Measurements from ENCODE around the gene ACER3.

ACER3 gene

DNA sequence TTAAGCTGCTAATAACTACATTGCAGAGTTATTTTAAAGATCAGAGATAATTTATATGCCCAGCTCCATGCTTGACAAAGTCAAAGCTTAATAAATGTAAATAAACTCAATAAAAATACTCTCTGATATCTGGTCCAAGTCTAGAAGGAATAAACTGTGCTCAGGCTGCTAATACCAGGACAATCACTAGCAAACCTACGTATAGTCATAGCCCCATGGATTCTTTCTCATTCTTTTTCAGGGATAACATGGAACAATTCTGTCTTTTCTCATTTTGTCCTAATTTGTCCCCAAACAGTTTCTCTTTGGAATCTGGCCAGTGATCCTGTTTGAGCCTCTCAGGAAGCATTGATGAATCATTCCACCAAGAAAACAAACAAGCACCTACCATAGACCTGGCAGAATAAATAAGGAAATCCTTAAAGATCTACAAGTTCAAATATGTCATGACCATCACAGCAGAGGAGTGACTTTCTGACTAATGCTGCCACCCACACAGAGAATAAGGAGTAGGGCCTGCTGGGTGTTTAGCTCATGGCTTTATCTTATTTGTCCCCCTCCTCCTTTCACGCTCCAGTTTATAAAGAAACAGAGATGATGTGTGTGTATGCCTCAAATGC, 159.4 kb downstream of the ACER3 start:
- TF ChIP-seq, protein P1, sequence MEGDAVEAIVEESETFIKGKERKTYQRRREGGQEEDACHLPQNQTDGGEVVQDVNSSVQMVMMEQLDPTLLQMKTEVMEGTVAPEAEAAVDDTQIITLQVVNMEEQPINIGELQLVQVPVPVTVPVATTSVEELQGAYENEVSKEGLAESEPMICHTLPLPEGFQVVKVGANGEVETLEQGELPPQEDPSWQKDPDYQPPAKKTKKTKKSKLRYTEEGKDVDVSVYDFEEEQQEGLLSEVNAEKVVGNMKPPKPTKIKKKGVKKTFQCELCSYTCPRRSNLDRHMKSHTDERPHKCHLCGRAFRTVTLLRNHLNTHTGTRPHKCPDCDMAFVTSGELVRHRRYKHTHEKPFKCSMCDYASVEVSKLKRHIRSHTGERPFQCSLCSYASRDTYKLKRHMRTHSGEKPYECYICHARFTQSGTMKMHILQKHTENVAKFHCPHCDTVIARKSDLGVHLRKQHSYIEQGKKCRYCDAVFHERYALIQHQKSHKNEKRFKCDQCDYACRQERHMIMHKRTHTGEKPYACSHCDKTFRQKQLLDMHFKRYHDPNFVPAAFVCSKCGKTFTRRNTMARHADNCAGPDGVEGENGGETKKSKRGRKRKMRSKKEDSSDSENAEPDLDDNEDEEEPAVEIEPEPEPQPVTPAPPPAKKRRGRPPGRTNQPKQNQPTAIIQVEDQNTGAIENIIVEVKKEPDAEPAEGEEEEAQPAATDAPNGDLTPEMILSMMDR (conservative IDR thresholded peaks at IDR 0.05; ENCODE audit: low read depth, low read length) = no peak
- H3K4me3 ChIP-seq (ENCODE audit: low read depth, low read length) = no peak overlapping the region
- DNase-seq (ENCODE audit: low read depth) = peak; percentile 27

DNA sequence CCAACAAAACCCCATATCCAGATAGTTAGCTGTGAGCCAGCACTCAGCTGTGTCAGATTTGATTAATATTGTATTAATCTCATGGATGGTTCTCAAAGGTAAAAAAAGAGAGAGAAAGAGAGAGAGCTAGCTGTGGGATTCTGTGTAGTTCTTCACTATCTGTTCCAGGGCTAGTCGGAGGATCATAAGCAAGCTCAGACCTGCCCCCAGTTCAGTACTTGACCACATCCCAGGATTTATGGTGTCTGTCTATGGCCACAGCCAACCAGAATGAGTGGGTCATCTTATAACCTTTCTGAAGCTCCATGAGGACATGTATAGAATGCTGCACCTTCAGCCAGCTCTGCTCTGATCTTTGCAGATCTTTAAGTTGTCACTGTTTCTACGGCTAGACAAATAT, 160.0 kb downstream of the ACER3 start:
- no peak for DNase-seq (ENCODE audit: low read depth)
- TF ChIP-seq, protein P1 (conservative IDR thresholded peaks at IDR 0.05; ENCODE audit: low read depth, low read length) = no peak
- no peak overlapping the region for H3K4me3 ChIP-seq (ENCODE audit: low read depth, low read length)

GRCh38 chr11:77024745-77025144, 164.0 kb downstream of the ACER3 start:
- H3K4me3 ChIP-seq (ENCODE audit: low read depth, low read length) = no peak overlapping the region
- no peak for DNase-seq (ENCODE audit: low read depth)
- TF ChIP-seq, protein P1 (conservative IDR thresholded peaks at IDR 0.05; ENCODE audit: low read depth, low read length) = no peak

DNA sequence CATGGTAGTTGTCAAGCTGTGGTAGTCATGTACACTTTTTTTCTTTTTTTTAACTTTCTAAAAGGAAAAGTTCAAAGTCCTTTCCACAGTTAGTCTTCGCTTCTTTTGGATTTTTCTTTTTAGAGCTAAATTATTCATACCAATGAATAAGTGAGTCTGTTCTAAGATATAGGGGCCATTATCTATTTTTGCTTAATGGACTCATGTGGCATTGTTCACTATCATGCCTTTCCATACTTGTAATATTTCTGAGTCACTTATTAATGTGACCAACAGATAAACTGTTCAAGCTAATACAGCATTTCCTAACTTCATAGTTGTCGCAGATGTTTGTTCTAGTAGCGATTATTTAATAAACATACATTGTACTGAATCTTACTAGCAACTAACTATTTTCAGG, 165.5 kb downstream of the ACER3 start:
- DNase-seq (ENCODE audit: low read depth) = no peak
- no peak overlapping the region for H3K4me3 ChIP-seq (ENCODE audit: low read depth, low read length)
- TF ChIP-seq, protein P1 (conservative IDR thresholded peaks at IDR 0.05; ENCODE audit: low read depth, low read length) = no peak

- TF ChIP-seq, protein P1 (conservative IDR thresholded peaks at IDR 0.05; ENCODE audit: low read depth, low read length) = no peak
- no peak for DNase-seq (ENCODE audit: low read depth)
- H3K4me3 ChIP-seq (ENCODE audit: low read depth, low read length) = no peak overlapping the region
Measured at GRCh38 chr11:77026743-77027142, 166.0 kb downstream of the ACER3 start.

DNA sequence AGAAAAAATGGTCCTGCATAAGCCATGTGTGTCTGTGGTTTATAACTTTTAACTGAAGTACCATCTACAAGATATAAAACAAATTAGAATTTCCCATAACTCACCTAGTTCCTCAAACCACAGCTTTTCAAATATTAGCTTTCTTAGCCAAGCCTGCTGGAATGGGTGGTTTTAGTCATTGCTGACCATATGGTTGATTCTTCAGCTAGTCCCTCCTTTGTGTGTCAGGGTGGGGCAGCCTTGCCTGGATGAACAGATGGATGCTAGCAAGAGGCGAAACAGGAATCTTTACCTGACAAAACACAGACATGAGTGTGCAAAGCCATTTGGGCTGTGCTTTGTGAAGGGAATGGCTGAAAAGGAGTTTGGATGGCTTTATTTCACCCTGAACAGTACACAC, 166.6 kb downstream of the ACER3 start:
- no peak for DNase-seq (ENCODE audit: low read depth)
- TF ChIP-seq, protein P1 (conservative IDR thresholded peaks at IDR 0.05; ENCODE audit: low read depth, low read length) = no peak
- no peak overlapping the region for H3K4me3 ChIP-seq (ENCODE audit: low read depth, low read length)

DNA sequence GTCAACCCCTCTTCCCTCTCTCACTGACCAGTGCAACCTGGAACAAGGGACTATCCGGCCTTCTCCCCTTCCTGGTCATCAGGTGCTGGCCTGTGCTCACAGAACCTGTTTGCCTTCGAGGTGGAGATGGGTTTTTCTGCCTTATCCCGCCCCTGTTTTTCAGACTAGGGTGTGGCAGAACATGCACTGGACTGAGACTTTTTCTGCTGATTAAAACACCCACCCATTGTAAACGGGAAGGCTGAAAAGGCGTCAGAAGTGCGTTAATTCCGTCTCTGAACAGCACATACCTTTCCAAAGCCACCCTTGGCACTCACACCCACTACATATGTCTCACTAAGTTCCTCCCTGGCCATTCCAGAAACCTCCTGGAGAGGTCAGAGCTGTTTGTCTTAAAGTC, 169.1 kb downstream of the ACER3 start:
- H3K4me3 ChIP-seq (ENCODE audit: low read depth, low read length) = no peak overlapping the region
- TF ChIP-seq, protein P1 (conservative IDR thresholded peaks at IDR 0.05; ENCODE audit: low read depth, low read length) = no peak
- DNase-seq (ENCODE audit: low read depth) = no peak
